ENCODE measurements around the gene CCDC136. TPM values are rescaled to one million over a fixed set of nuclear protein-coding genes. Genes with fewer than 3 reads are reported as not detected.

CCDC136 gene
- total RNA-seq, 1 experiment from 2014 or later: 31.1 TPM

- no peaks in the 10 kb centered on the region for H3K9me3 ChIP-seq (ENCODE audit: control insufficient read depth, low read depth, low read length)
- no peak overlapping the region for H3K27ac Mint-ChIP-seq
- H3K23ac ChIP-seq (ENCODE audit: insufficient read length, low read depth, low read length): no peak overlapping the region
- H3K36me3 Mint-ChIP-seq (ENCODE audit: insufficient read depth in 1 of 3, low read depth in 3 of 3): peaks cover 34 to 59% (median 55%) of the 10 kb centered on the region in 3 experiments
- H3K4ac ChIP-seq (ENCODE audit: low read depth, low read length): no peak overlapping the region
- H3K4me1 Mint-ChIP-seq: peaks cover 16 to 18% of the 10 kb centered on the region in 2 experiments
- no peaks in the 10 kb centered on the region for H3K27me3 Mint-ChIP-seq (ENCODE audit: low read depth)
- DNase-seq: no peak
- H3K4me1 ChIP-seq (ENCODE audit: insufficient read depth, low read length): no peaks in the 10 kb centered on the region; the same call in 1 of the 2 replicates
- H3K79me2 ChIP-seq (ENCODE audit: insufficient read depth, low read length): no peaks in the 10 kb centered on the region
- WGBS (ENCODE audit: extremely low coverage, insufficient read length, low lambda C conversion rate): no CpG with 5 or more reads among the region's 2 CpGs
- no peak overlapping the region for H3K56ac ChIP-seq (ENCODE audit: insufficient read length, low read depth, low read length)
- H4K8ac ChIP-seq (replicated peaks; ENCODE audit: insufficient read length, low read depth, low read length): no peak overlapping the region
- H4K5ac ChIP-seq (ENCODE audit: insufficient read length, low read depth, low read length): no peak overlapping the region
- H3K14ac ChIP-seq (ENCODE audit: insufficient read depth, low read length): no peak overlapping the region
- H4K20me1 ChIP-seq (ENCODE audit: control insufficient read depth, insufficient read depth, insufficient read length): no peaks in the 10 kb centered on the region
- H3K27ac ChIP-seq (ENCODE audit: insufficient read length, low read depth, low read length): no peak overlapping the region
- H3K4me3 Mint-ChIP-seq: no peak overlapping the region
- no peak overlapping the region for H3T11ph ChIP-seq (ENCODE audit: low read length)
- no peak overlapping the region for H3K18ac ChIP-seq (ENCODE audit: insufficient read length, low read depth, low read length)
- H3K79me1 ChIP-seq (ENCODE audit: insufficient read depth, low read depth, low read length, poor library complexity, severe bottlenecking): no peaks in the 10 kb centered on the region
- H3K23me2 ChIP-seq (ENCODE audit: insufficient read length, low read depth, low read length, poor library complexity, severe bottlenecking): no peaks in the 10 kb centered on the region
- no peak overlapping the region for H4K91ac ChIP-seq (ENCODE audit: insufficient read length, low read depth, low read length)
- no peak overlapping the region for H2BK20ac ChIP-seq (ENCODE audit: low read depth, low read length, poor library complexity, severe bottlenecking)
- H2BK5ac ChIP-seq (ENCODE audit: insufficient read length, low read length): no peak overlapping the region
- H3K4me2 ChIP-seq (ENCODE audit: insufficient read depth, insufficient read length, low read length): no peak overlapping the region
- H2AK5ac ChIP-seq (ENCODE audit: insufficient read length, low read length): no peak overlapping the region
- no peak overlapping the region for H2BK12ac ChIP-seq (ENCODE audit: insufficient read length, low read depth, low read length)
- no peaks in the 10 kb centered on the region for H3K27me3 ChIP-seq (ENCODE audit: insufficient read depth, low read length)
- H3K9ac ChIP-seq (ENCODE audit: extremely low read depth, insufficient read length, low read length): no peak overlapping the region
- no peak overlapping the region for H2BK15ac ChIP-seq (ENCODE audit: low read depth, low read length)
- TF ChIP-seq CTCF (conservative IDR thresholded peaks at IDR 0.05): no peak
- H3K9me3 Mint-ChIP-seq: no peaks in the 10 kb centered on the region; a peak in 1 of 5 replicates
- no peak overlapping the region for H2AFZ ChIP-seq (ENCODE audit: low read length)
- H2BK120ac ChIP-seq (ENCODE audit: low read depth, low read length, poor library complexity, severe bottlenecking): no peak overlapping the region
These were observed 10.1 kb downstream of the CCDC136 start for GRCh38 chr7:128801667-128802418.
